Endothelial cell (in vitro differentiated cells): ENCODE data around the gene LMO7. TPM values are rescaled to one million over a fixed set of nuclear protein-coding genes. Genes with fewer than 3 reads are reported as not detected.

Experiments
- DNase-seq: peaks from one replicate; pipeline ENCODE4 v3.0.0; 2021; ENCODE audit warnings: low spot score
- H3K27ac Mint-ChIP-seq: one replicate; pipeline ENCODE4 v1.8.0; 2021; ENCODE audit warnings: mixed read lengths, inconsistent platforms; ENCODE audit not compliant: unreplicated experiment
- H3K27me3 Mint-ChIP-seq: one replicate; pipeline ENCODE4 v1.8.0; 2021; ENCODE audit warnings: mild to moderate bottlenecking, moderate library complexity, mixed read lengths, inconsistent platforms; ENCODE audit not compliant: unreplicated experiment
- H3K36me3 Mint-ChIP-seq: one replicate; pipeline ENCODE4 v1.8.0; 2021; ENCODE audit warnings: mild to moderate bottlenecking, low read depth, mixed read lengths, inconsistent platforms; ENCODE audit not compliant: unreplicated experiment
- H3K4me1 Mint-ChIP-seq: one replicate; pipeline ENCODE4 v1.8.0; 2021; ENCODE audit warnings: mild to moderate bottlenecking, mixed read lengths, inconsistent platforms; ENCODE audit not compliant: unreplicated experiment
- H3K4me3 Mint-ChIP-seq: one replicate; pipeline ENCODE4 v1.8.0; 2021; ENCODE audit warnings: mild to moderate bottlenecking, mixed read lengths, inconsistent platforms; ENCODE audit not compliant: unreplicated experiment
- H3K9me3 Mint-ChIP-seq: one replicate; pipeline ENCODE4 v1.8.0; 2021; ENCODE audit warnings: mixed read lengths, inconsistent platforms; ENCODE audit not compliant: unreplicated experiment
- total RNA-seq: library from RNA; stranded (reverse); fragmentation: NEBNext Ultra II Directional; extraction: Animal tissue kit (Norgen Biotek cat#: 25700); gene quantifications from one replicate; pipeline ENCODE4 v1.2.1, GENCODE V29; 2021; ENCODE audit not compliant: unreplicated experiment
- TF ChIP-seq, protein P1 (sequence below): fragments of 200-600 bp; sonication (generic); IDR thresholded peaks from one replicate; pipeline ENCODE4 v1.5.0; 2021; ENCODE audit warnings: antibody characterized with exemption; ENCODE audit not compliant: unreplicated experiment

The LMO7 gene
- total RNA-seq, 1 donor from 2014 or later = 5.7 TPM

DNA sequence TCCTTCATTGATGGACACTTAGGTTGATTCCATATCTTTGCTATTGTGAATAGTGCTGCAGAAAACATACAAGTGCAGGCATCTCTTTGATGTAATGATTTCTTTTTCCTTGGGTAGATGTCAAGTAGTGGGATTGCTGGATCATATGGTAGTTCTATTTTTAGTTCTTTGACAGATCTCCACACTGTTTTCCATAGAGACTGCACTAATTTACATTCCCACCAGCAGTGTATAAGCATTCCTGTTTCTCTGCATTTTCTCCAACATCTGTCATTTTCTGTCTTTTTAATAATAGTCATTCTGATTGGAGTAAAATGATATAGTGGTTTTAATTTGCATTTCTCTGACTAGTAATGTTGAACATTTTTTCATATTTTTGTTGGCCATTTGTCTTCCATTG, 116.7 kb downstream of the LMO7 start:
- Mint-ChIP-seq H3K27me3 (no peaks in the 10 kb centered on the region), H3K36me3 (no peaks in the 10 kb centered on the region), H3K4me3 (no peak overlapping the region), H3K4me1 (no peaks in the 10 kb centered on the region), H3K27ac (no peak overlapping the region), H3K9me3 (no peaks in the 10 kb centered on the region)
- no peak for DNase-seq
- TF ChIP-seq, protein P1, sequence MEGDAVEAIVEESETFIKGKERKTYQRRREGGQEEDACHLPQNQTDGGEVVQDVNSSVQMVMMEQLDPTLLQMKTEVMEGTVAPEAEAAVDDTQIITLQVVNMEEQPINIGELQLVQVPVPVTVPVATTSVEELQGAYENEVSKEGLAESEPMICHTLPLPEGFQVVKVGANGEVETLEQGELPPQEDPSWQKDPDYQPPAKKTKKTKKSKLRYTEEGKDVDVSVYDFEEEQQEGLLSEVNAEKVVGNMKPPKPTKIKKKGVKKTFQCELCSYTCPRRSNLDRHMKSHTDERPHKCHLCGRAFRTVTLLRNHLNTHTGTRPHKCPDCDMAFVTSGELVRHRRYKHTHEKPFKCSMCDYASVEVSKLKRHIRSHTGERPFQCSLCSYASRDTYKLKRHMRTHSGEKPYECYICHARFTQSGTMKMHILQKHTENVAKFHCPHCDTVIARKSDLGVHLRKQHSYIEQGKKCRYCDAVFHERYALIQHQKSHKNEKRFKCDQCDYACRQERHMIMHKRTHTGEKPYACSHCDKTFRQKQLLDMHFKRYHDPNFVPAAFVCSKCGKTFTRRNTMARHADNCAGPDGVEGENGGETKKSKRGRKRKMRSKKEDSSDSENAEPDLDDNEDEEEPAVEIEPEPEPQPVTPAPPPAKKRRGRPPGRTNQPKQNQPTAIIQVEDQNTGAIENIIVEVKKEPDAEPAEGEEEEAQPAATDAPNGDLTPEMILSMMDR = no peak

DNA sequence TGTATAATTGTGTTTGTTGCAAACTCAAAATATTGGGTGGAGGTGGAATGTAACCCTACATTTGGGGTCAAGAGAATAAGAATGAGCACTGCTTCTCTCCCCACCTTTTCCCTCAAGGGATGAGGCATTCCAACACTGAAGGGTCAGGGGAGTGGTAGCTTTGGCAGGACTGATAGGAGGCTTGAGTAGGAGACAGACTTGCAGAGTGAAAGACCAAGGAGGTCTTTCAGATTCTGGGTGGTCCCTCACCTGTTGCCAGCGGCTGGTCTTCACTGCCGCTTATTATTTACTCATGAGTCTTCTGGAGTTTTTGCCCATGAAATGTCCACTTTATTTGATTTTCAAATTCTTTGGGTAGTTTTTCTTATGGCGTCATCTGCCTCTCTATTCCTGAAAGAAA, 118.8 kb downstream of the LMO7 start:
- no peaks in the 10 kb centered on the region for H3K4me1 Mint-ChIP-seq
- no peak overlapping the region for H3K27ac Mint-ChIP-seq

DNA sequence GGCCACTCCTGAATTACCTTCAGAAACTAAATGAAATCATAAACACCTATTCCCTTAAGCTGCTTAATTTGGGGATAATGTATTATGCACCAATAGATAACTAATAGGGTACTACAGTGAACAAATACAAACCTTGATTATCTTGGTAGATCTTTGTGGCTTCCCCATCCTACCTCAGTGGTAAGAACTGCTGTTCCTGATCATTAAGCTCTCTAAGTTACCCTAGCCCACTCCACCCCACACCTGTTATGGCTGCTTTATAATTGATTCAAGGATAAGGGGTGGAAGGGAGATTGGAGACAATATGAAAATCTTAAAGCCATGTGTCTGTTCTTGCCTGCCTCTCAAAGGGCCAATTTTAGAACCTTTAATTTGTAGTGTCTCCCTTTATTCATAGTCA, 121.2 kb downstream of the LMO7 start:
- no peak overlapping the region for H3K4me3 Mint-ChIP-seq
- DNase-seq = no peak
- H3K27me3 Mint-ChIP-seq = peaks cover 3% of the 10 kb centered on the region
- no peaks in the 10 kb centered on the region for H3K9me3 Mint-ChIP-seq
- no peaks in the 10 kb centered on the region for H3K4me1 Mint-ChIP-seq
- TF ChIP-seq, protein P1 = no peak
- no peaks in the 10 kb centered on the region for H3K36me3 Mint-ChIP-seq
- no peak overlapping the region for H3K27ac Mint-ChIP-seq

More for the DNA sequence above, 118.8 kb downstream of the LMO7 start:
- no peaks in the 10 kb centered on the region for H3K9me3 Mint-ChIP-seq
- H3K4me3 Mint-ChIP-seq = no peak overlapping the region
- no peak for DNase-seq
- H3K36me3 Mint-ChIP-seq = no peaks in the 10 kb centered on the region
- TF ChIP-seq, protein P1 = no peak
- no peaks in the 10 kb centered on the region for H3K27me3 Mint-ChIP-seq

DNA sequence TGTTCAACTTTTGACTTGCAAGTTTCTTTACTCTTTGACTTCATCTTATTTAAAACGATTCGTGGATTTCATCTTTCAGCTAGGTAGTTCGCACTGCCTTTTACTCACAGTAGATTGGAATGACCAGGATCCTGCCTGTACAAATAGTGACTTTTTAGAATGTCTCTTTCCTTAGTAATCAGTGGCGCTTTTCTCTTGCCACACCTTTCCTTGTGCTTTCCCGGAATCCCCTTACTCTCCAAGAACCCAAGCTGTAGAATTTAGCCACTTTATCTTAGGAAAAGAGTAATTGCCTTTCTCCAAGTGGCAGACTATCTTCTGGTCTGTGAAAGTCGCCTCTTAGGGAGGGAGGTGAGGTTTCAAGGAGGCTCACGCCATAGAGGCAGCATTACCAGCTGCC, 123.4 kb downstream of the LMO7 start:
- no peaks in the 10 kb centered on the region for H3K36me3 Mint-ChIP-seq
- no peak overlapping the region for H3K4me3 Mint-ChIP-seq
- no peaks in the 10 kb centered on the region for H3K4me1 Mint-ChIP-seq
- H3K27ac Mint-ChIP-seq = no peak overlapping the region
- H3K9me3 Mint-ChIP-seq = no peaks in the 10 kb centered on the region
- TF ChIP-seq, protein P1 = no peak
- DNase-seq = no peak
- peaks cover 3% of the 10 kb centered on the region for H3K27me3 Mint-ChIP-seq

DNA sequence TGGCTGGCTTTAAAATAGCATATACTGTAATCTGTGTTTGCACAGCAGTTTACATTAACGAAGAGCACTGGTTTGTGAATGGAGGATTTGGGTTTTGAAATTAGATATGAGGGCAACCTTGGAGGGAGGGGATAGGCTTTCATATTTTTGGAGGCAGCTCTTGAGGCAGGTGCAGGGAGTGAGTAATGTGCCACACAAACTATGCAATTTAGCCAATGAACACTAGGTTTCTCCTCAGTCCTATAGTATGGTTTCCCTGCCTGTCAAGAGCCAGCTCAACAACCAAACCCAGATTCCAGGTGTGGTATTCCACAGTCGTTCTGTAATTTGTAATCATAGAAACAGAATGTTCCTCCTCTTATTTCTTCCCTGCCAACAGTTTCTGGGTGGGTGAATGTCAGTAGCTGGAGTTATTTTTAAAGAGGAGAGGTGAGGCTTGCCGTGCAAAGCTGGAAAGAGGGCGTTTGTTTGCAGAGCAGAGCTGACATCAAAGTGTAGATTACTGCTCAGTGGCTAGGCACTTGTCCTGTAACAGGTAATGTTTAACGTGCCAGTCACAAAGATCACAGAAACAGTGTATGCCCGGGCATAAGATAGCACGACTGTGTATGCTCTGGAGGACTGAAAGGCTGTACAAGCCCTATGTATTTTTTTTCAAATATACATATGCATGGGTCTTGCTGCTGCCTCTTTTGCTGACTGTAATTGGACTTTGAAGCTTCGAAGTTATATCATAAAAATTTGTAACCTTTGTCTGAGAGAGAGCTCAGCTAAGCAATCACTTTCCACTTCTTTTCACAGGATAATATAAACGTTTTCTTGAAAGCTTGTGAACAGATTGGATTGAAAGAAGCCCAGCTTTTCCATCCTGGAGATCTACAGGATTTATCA, 124.2 kb downstream of the LMO7 start:
- H3K27me3 Mint-ChIP-seq = peaks cover 3% of the 10 kb centered on the region
- H3K27ac Mint-ChIP-seq = no peak overlapping the region
- H3K4me3 Mint-ChIP-seq = no peak overlapping the region
- H3K36me3 Mint-ChIP-seq = no peaks in the 10 kb centered on the region
- no peaks in the 10 kb centered on the region for H3K4me1 Mint-ChIP-seq
- H3K9me3 Mint-ChIP-seq = no peaks in the 10 kb centered on the region
- TF ChIP-seq, protein P1 = no peak
- no peak for DNase-seq
